HEK293 (cell line): ENCODE measurements around the gene GRAMD4.

Source experiments
- TCF7L2 ChIP-seq: IDR thresholded peaks from 2 replicates; pipeline ENCODE4 v1.6.1; 2011; ENCODE audit warnings: low read depth, mild to moderate bottlenecking, inconsistent platforms, low read length, moderate library complexity, borderline replicate concordance
- ZNF24 ChIP-seq: fragments of 450-650 bp; formaldehyde crosslinking; IDR thresholded peaks from 2 replicates; pipeline ENCODE4 v1.5.1; 2016; ENCODE audit warnings: missing biosample characterization, missing genetic modification characterization
- ZNF350 ChIP-seq: fragments of 450-650 bp; formaldehyde crosslinking; IDR thresholded peaks from 2 replicates; pipeline ENCODE4 v1.5.0; 2017; ENCODE audit warnings: missing biosample characterization, mild to moderate bottlenecking, missing genetic modification characterization
- ZNF394 ChIP-seq: fragments of 450-650 bp; formaldehyde crosslinking; IDR thresholded peaks from 2 replicates; pipeline ENCODE4 v1.5.1; 2016; ENCODE audit warnings: missing biosample characterization, missing genetic modification characterization, mild to moderate bottlenecking, moderate library complexity, borderline replicate concordance
- ZNF830 ChIP-seq: fragments of 450-650 bp; IDR thresholded peaks from 2 replicates; pipeline ENCODE4 v1.5.0; 2018; ENCODE audit warnings: missing biosample characterization, missing genetic modification characterization, low read depth, mild to moderate bottlenecking, moderate library complexity
- TF ChIP-seq, protein P1 (sequence below): fragments of 450-650 bp; formaldehyde crosslinking; IDR thresholded peaks from 2 replicates; pipeline ENCODE4 v1.5.1; 2016; ENCODE audit warnings: missing biosample characterization, missing genetic modification characterization

DNA sequence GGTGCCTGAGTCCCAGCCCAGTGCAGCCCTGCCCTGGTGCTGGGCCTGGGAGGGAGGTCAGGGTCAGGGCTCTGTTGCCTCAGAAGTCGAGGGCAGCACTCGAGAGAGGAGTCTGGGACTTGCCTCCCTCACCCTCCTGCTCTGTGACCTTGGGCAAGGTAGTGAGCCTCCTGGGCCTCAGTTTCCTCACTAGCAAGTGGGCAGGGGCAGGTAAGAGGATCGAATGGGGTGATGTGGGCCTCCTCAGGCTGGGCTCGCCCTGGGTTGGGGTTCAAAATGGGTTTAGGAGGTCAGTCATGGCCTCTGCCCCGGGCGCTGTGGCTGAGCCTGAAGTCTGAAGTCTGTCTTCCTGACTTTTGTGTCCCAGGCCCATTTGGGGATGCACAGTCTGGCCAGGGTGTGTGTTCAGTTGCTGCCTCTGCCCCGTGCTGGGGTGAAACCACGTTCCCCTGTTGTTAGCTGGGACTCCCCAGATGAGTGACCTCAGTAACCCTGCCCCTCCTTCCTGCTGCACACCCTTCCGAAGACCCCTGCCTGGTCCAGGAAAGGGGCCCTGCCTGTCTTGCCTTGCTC lies 41.8 kb upstream of the GRAMD4 start:
- TF ChIP-seq TCF7L2 (no peak), ZNF24 (tag by site-specific recombination) (no peak), ZNF350 (tag by site-specific recombination) (no peak), ZNF394 (tag by site-specific recombination) (no peak), ZNF830 (tag by site-specific recombination) (no peak)
- TF ChIP-seq, protein P1, sequence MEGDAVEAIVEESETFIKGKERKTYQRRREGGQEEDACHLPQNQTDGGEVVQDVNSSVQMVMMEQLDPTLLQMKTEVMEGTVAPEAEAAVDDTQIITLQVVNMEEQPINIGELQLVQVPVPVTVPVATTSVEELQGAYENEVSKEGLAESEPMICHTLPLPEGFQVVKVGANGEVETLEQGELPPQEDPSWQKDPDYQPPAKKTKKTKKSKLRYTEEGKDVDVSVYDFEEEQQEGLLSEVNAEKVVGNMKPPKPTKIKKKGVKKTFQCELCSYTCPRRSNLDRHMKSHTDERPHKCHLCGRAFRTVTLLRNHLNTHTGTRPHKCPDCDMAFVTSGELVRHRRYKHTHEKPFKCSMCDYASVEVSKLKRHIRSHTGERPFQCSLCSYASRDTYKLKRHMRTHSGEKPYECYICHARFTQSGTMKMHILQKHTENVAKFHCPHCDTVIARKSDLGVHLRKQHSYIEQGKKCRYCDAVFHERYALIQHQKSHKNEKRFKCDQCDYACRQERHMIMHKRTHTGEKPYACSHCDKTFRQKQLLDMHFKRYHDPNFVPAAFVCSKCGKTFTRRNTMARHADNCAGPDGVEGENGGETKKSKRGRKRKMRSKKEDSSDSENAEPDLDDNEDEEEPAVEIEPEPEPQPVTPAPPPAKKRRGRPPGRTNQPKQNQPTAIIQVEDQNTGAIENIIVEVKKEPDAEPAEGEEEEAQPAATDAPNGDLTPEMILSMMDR: no peak
